CD14-positive monocyte (primary cell): ENCODE results near the gene UBE3A. TPM values are rescaled to one million over a fixed set of nuclear protein-coding genes. Genes with fewer than 3 reads are reported as not detected.

ENCODE experiments used
- DNase-seq, 3 donors: peaks; one replicate each; pipeline ENCODE4 v3.0.0-alpha.2; 2011 to 2022
- H2AFZ ChIP-seq: 2 replicates; pipeline ENCODE4 v1.6.0; 2012; ENCODE audit warnings: mild to moderate bottlenecking, low read depth, low read length, inconsistent platforms; ENCODE audit not compliant: insufficient read depth, poor library complexity, severe bottlenecking
- H3K27ac ChIP-seq, 2 donors: 1 replicate in 1 of 2; 2 replicates in 1 of 2; pipeline ENCODE4 v1.5.1; 2012 to 2013; ENCODE audit warnings: low read length in 2 of 2, control low read depth in 1 of 2, inconsistent platforms in 1 of 2, low read depth in 1 of 2, mild to moderate bottlenecking in 1 of 2
- H3K27me3 ChIP-seq, 2 donors: one replicate each; pipeline versions ENCODE4 v1.6.0 to v1.6.1; 2011 to 2013; ENCODE audit warnings: low read length in 2 of 2; ENCODE audit not compliant: control insufficient read depth in 2 of 2, insufficient read depth in 2 of 2
- H3K36me3 ChIP-seq, 2 donors: replicated peaks in 1 of 2; 1 replicate in 1 of 2; 2 replicates in 1 of 2; pipeline versions ENCODE4 v1.5.1 to v1.6.1; 2012 to 2013; ENCODE audit warnings: low read length in 2 of 2, control low read depth in 1 of 2, inconsistent platforms in 1 of 2, mild to moderate bottlenecking in 1 of 2; ENCODE audit not compliant: insufficient read depth in 2 of 2, control insufficient read depth in 1 of 2
- H3K4me1 ChIP-seq, 2 donors: 1 replicate in 1 of 2; 2 replicates in 1 of 2; pipeline versions ENCODE4 v1.5.1 to v1.6.1; 2012 to 2013; ENCODE audit warnings: low read length in 2 of 2, control low read depth in 1 of 2, inconsistent platforms in 1 of 2, mild to moderate bottlenecking in 1 of 2, moderate library complexity in 1 of 2; ENCODE audit not compliant: insufficient read depth in 2 of 2, control insufficient read depth in 1 of 2
- H3K4me2 ChIP-seq: replicated peaks from 2 replicates; pipeline ENCODE3; 2012; ENCODE audit warnings: low read length, moderate library complexity, mild to moderate bottlenecking; ENCODE audit not compliant: poor library complexity, severe bottlenecking; ENCODE audit errors: extremely low read depth
- H3K4me3 ChIP-seq, 3 experiments: fragments of 200-600 bp in 1 of 3; sonication (generic) in 1 of 3; replicated peaks in 1 of 3; 1 replicate in 2 of 3; 2 replicates in 1 of 3; pipeline ENCODE4 v1.5.1; 2011 to 2013; ENCODE audit warnings: low read length in 3 of 3, mild to moderate bottlenecking in 3 of 3, control low read depth in 2 of 3, low read depth in 2 of 3, inconsistent platforms in 1 of 3, moderate library complexity in 1 of 3
- H3K79me2 ChIP-seq: 2 replicates; pipeline ENCODE4 v1.6.0; 2012; ENCODE audit warnings: mild to moderate bottlenecking, control low read depth, inconsistent platforms, low read length, moderate library complexity; ENCODE audit not compliant: insufficient read depth
- H3K9ac ChIP-seq: 2 replicates; pipeline ENCODE4 v1.6.0; 2017; ENCODE audit warnings: low read length, mild to moderate bottlenecking; ENCODE audit not compliant: insufficient read depth, poor library complexity, severe bottlenecking
- H3K9me3 ChIP-seq, 2 donors: replicated peaks in 1 of 2; 1 replicate in 1 of 2; 2 replicates in 1 of 2; pipeline versions ENCODE4 v1.5.1 to v1.6.1; 2012 to 2013; ENCODE audit warnings: low read length in 2 of 2, control low read depth in 1 of 2; ENCODE audit not compliant: control insufficient read depth in 1 of 2, insufficient read depth in 1 of 2
- H4K20me1 ChIP-seq: 2 replicates; pipeline ENCODE4 v1.6.0; 2012; ENCODE audit warnings: mild to moderate bottlenecking, low read length, control low read depth, moderate library complexity; ENCODE audit not compliant: insufficient read depth
- H3K27ac Mint-ChIP-seq, 7 donors: one replicate each; pipeline ENCODE4 v1.8.0; 2020; ENCODE audit warnings: mild to moderate bottlenecking in 7 of 7, mixed read lengths in 7 of 7, moderate library complexity in 6 of 7, inconsistent platforms in 2 of 7
- H3K27me3 Mint-ChIP-seq, 3 donors: one replicate each; pipeline ENCODE4 v1.8.0; 2021 to 2022; ENCODE audit warnings: low read depth in 3 of 3, mild to moderate bottlenecking in 3 of 3, mixed read lengths in 3 of 3, moderate library complexity in 3 of 3, inconsistent platforms in 1 of 3
- H3K36me3 Mint-ChIP-seq, 2 donors: one replicate each; pipeline ENCODE4 v1.8.0; 2020; ENCODE audit warnings: mixed read lengths in 2 of 2, inconsistent platforms in 1 of 2, mild to moderate bottlenecking in 1 of 2
- H3K4me1 Mint-ChIP-seq: one replicate; pipeline ENCODE4 v1.8.0; 2020; ENCODE audit warnings: mild to moderate bottlenecking, mixed read lengths
- H3K4me3 Mint-ChIP-seq, 2 donors: one replicate each; pipeline ENCODE4 v1.8.0; 2020; ENCODE audit warnings: mild to moderate bottlenecking in 2 of 2, mixed read lengths in 2 of 2, moderate library complexity in 1 of 2
- H3K9me3 Mint-ChIP-seq, 7 donors: one replicate each; pipeline ENCODE4 v1.8.0; 2020 to 2022; ENCODE audit warnings: mixed read lengths in 7 of 7, mild to moderate bottlenecking in 6 of 7, moderate library complexity in 6 of 7, inconsistent platforms in 2 of 7
- WGBS: methylation state at CpG from one replicate; pipeline ENCODE4 v1.1.5; 2013; ENCODE audit warnings: missing lambda C conversion rate; ENCODE audit not compliant: insufficient coverage; 5-methylcytosine and 5-hydroxymethylcytosine counted together
- intact Hi-C, 2 donors: fragments of 100-400 bp; cut with micrococcal nuclease; formaldehyde crosslinking; loops; one replicate each; pipeline versions ENCODE4 v1.15.0 to v1.15.1; 2023
- polyA minus RNA-seq: library from RNA; depleted of rRNA, polyadenylated mRNA; stranded (reverse); fragments of >200 nt; gene quantifications from 2 replicates; pipeline ENCODE4 v1.2.3, GENCODE V29; 2012
- polyA plus RNA-seq, 3 donors: library from polyadenylated mRNA; depleted of rRNA in 1 of 3; unstranded in 2 of 3; stranded (reverse) in 1 of 3; fragments of 300-500 nt in 2 of 3; fragments of >200 nt in 1 of 3; fragmentation: Illumina TruSeq in 2 of 3; gene quantifications; 1 replicate in 2 of 3; 2 replicates in 1 of 3; pipeline ENCODE4 v1.2.3, GENCODE V29; 2012 to 2021
- total RNA-seq, 12 experiments: library from RNA in 1 of 12; stranded (reverse) in 1 of 12; fragments of 120-200 nt in 1 of 12; gene quantifications; one replicate each; pipeline ENCODE4 v1.2.4 and lab custom pipeline; 2013 to 2026; ENCODE audit warnings: mixed read lengths in 6 of 12, inconsistent platforms in 1 of 12
- TF ChIP-seq, protein P1 (sequence below): fragments of 200-600 bp; IDR thresholded peaks from one replicate; pipeline ENCODE4 v1.8.0; 2022; ENCODE audit warnings: antibody characterized with exemption, mild to moderate bottlenecking

Gene UBE3A
- total RNA-seq (2013) = 56.9 TPM
- 10 to 100 TPM; 13.9 to 73.3 (median 54.5) TPM for polyA plus RNA-seq
- polyA minus RNA-seq = 33.9 and 66.2 TPM in 2 replicates
- 131 to 239 (median 165) reads per million in 11 experiments for total RNA-seq (lab: John Stamatoyannopoulos, UW)

DNA sequence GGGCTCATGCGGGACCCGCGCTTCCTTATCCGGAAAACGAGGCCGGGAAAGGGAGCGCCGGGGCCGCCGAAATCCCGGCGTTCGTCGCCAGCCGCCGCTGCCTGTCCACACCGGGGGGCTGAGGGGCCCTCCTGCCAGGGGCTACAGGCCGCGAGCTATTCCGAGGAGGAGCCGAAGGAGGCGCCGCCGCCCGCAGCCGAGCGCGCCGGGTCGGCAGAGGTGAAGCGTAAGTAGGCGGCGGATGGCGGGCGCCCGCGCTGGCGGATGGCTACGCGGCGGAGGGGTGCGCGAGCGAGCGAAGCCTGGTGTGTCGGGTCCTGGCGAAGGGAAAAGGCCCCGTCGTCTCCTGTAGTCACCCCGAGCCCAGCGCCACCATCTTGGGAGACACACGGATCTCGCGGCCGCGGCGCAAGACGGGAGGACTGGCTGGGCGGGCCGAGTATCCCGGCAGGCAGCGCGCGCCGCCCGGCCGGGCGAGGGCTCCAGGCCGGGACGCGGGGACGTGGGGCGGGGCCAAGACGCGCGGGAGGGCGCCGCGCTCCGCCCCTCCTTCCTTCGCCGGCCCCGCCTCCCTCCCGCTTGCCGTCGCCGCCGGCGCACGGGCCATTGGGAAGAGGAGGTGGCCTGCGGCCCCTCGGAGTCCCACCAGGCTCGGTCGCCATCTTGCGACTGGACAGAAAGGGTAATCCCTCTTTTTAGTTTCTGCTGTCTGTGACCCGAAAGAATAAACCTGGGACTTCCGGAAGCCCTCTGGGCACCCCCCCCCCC is at the start of gene UBE3A:
UBE3A (minus strand) TSS at position 424 of the 768 bp plus-strand sequence. CDS start 29,917 bp downstream, outside the sequence.
- intact Hi-C loops = loop anchor here in 1 of 2 donors (5.0 kb wide), 1 partner anchor 36 kb away; no protein-coding TSS in a partner anchor
- Histone ChIP-seq H3K27me3 (no peaks in the 10 kb centered on the region), H3K36me3 (no peaks in the 10 kb centered on the region), H3K4me2 (peak within 1 kb of the TSS; percentile 77), H3K27ac (peak within 1 kb of the TSS; percentile 77 to 92), H2AFZ (peak within 1 kb of the TSS; percentile 99), H3K9ac (peak within 1 kb of the TSS; percentile 99), H3K4me3 (peak within 1 kb of the TSS; percentile 80 to 90 (median 83)), H4K20me1 (peaks cover 30% of the 10 kb centered on the region), H3K9me3 (no peaks in the 10 kb centered on the region), H3K4me1 (peaks cover 18 to 27% of the 10 kb centered on the region in 2 donors), H3K79me2 (peaks cover 50% of the 10 kb centered on the region)
- Mint-ChIP-seq H3K4me3 (peak within 1 kb of the TSS; percentile 89), H3K9me3 (peaks cover 0 to 13% (median 9%) of the 10 kb centered on the region in 7 donors), H3K36me3 (peaks cover 0 to 8% of the 10 kb centered on the region in 2 donors), H3K27me3 (no peaks in the 10 kb centered on the region), H3K27ac (peak within 1 kb of the TSS; percentile 84 to 96 (median 91)), H3K4me1 (peaks cover 26% of the 10 kb centered on the region)
- TF ChIP-seq, protein P1, sequence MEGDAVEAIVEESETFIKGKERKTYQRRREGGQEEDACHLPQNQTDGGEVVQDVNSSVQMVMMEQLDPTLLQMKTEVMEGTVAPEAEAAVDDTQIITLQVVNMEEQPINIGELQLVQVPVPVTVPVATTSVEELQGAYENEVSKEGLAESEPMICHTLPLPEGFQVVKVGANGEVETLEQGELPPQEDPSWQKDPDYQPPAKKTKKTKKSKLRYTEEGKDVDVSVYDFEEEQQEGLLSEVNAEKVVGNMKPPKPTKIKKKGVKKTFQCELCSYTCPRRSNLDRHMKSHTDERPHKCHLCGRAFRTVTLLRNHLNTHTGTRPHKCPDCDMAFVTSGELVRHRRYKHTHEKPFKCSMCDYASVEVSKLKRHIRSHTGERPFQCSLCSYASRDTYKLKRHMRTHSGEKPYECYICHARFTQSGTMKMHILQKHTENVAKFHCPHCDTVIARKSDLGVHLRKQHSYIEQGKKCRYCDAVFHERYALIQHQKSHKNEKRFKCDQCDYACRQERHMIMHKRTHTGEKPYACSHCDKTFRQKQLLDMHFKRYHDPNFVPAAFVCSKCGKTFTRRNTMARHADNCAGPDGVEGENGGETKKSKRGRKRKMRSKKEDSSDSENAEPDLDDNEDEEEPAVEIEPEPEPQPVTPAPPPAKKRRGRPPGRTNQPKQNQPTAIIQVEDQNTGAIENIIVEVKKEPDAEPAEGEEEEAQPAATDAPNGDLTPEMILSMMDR = peak; percentile 9
- under 1% methylated on average over 96 of the region's 97 CpGs for WGBS
- peak; percentile 84 to 86 (median 85) for DNase-seq

DNA sequence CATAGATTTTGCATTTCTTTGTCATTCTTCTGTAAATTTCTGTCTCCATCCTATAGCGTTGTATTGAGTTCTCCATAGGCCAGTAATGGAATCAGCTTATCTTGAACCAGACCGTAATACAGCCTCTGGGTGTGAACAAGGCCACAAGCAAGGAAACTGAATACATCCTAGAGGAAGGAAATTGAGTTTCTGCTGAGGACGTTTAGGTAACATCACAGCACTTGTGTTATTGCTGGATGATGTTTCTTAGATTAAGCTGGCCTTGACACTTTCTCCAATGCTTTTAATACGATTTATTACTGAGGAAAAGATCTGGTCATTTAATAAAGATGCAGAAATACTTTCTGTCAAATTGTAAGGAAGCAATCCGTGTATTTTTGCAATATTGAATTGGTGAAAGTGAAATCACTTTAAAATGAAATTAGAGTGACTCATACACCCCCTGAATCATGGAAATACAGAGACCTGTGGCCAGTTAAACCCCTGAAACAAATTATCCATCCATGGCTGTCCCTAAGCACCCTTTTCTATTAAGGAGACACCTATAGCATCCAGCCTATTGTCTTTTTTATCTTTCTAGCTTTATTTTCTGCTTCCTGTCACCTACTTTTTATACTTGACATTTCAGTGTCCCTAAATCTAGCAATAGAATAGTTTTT is 48.5 kb upstream of the UBE3A start:
- Histone ChIP-seq H4K20me1 (no peaks in the 10 kb centered on the region), H3K4me3 (no peak overlapping the region), H3K9me3 (peaks cover 16 to 22% of the 10 kb centered on the region in 2 donors), H2AFZ (no peak overlapping the region), H3K36me3 (no peaks in the 10 kb centered on the region), H3K4me2 (no peak overlapping the region), H3K27ac (no peak overlapping the region), H3K27me3 (no peaks in the 10 kb centered on the region), H3K79me2 (no peaks in the 10 kb centered on the region), H3K9ac (no peak overlapping the region), H3K4me1 (no peaks in the 10 kb centered on the region)
- Mint-ChIP-seq H3K4me3 (no peak overlapping the region), H3K36me3 (no peaks in the 10 kb centered on the region), H3K9me3 (peaks cover 9 to 38% (median 23%) of the 10 kb centered on the region in 7 donors), H3K27me3 (peaks cover 0 to 1% (median 0%) of the 10 kb centered on the region in 3 donors), H3K4me1 (no peaks in the 10 kb centered on the region), H3K27ac (no peak overlapping the region)
- TF ChIP-seq, protein P1 = no peak
- WGBS = 90% methylated on average over 1 of the region's 5 CpGs
- DNase-seq = no peak
- intact Hi-C loops = no loop called here
